Activated CD8-positive, alpha-beta T cell treated with anti-CD3 and anti-CD28 coated beads, Interleukin-2, amount 10 ng/mL, durations not matched to agents 7 days and 5 days (primary cell): Measurements from ENCODE around the gene ACAD9. TPM values are rescaled to one million over a fixed set of nuclear protein-coding genes. Genes with fewer than 3 reads are reported as not detected.
"Not testable (repeated sequence)": the region's sequence is repeated elsewhere in the genome, so short reads cannot be mapped to it uniquely, and the experiment has no call there.

Source experiments
- ATAC-seq: fragments of 150-1000 bp; cut with Tn5 transposase; one replicate; pipeline ENCODE4 v1.10.0; 2021; ENCODE audit warnings: moderate library complexity
- CTCF ChIA-PET: fragments of 350-600 bp; sonication (Branson Sonifier 250); formaldehyde crosslinking; loops from one replicate; lab custom pipeline; 2021; ENCODE audit warnings: antibody characterized with exemption; lab: Charles Lee
- POLR2A ChIA-PET: fragments of 350-600 bp; sonication (Branson Sonifier 250); formaldehyde crosslinking; loops from one replicate; lab custom pipeline; 2021; ENCODE audit warnings: antibody characterized with exemption; lab: Charles Lee
- DNase-seq: peaks from one replicate; pipeline ENCODE4 v3.0.0-alpha.2; 2020
- H3K27ac Mint-ChIP-seq: one replicate; pipeline ENCODE4 v1.8.0; 2021; ENCODE audit warnings: mild to moderate bottlenecking, mixed read lengths
- H3K27me3 Mint-ChIP-seq: one replicate; pipeline ENCODE4 v1.8.0; 2021; ENCODE audit warnings: low read depth, mixed read lengths
- H3K36me3 Mint-ChIP-seq: one replicate; pipeline ENCODE4 v1.8.0; 2021; ENCODE audit warnings: low read depth, mixed read lengths
- H3K4me1 Mint-ChIP-seq: one replicate; pipeline ENCODE4 v1.8.0; 2021; ENCODE audit warnings: low read depth, mixed read lengths
- H3K4me3 Mint-ChIP-seq: one replicate; pipeline ENCODE4 v1.8.0; 2021; ENCODE audit warnings: mild to moderate bottlenecking, mixed read lengths
- H3K9me3 Mint-ChIP-seq: one replicate; pipeline ENCODE4 v1.8.0; 2022; ENCODE audit warnings: mixed read lengths; ENCODE audit not compliant: insufficient read depth
- total RNA-seq, 2 experiments: library from RNA; stranded (reverse); gene quantifications; one replicate each; pipeline ENCODE4 v1.2.3, GENCODE V29; 2021

Gene ACAD9
- 10 to 100 TPM; 61.3 to 68.3 TPM for total RNA-seq

DNA sequence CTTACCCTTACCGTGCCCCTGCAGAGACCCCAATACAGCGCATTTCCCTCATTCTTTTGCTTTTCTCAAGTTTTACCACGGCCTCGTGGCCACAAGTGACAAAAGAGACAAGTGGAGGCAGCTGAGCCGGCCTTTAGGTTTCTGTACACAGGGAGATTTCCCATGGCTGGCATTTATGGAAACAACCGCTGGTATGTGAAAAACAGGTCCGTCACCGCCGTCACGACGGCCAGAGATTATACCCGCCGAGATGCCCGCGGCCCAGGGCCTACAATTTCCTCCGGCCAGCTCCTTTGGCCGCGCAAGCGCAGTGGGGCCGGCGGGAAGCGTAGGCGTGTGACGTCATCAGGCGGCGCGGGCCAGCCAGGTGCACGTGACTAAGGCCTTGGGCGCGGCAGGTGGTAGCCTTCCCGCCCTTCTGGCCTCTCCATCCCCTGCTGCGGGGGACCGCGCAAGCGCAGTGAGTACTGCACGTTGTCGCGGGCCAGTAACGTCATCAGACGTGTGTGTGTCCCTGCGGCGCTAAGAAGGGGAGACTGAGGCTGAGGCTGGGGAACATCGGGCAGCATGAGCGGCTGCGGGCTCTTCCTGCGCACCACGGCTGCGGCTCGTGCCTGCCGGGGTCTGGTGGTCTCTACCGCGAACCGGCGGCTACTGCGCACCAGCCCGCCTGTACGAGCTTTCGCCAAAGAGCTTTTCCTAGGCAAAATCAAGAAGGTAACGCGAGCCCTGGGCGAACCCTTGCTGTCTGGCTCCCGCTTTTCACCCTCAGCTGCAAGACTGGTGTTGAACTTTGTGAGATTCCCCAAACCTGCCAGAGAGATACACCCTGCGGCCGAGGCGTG, at the start of gene ACAD9:
Gene ACAD9, plus strand, starts transcription at position 496 of the 845 bp plus-strand sequence. Its CDS starts 72 bp downstream, at position 568.
- peak within 1 kb of the TSS; percentile 90 for H3K27ac Mint-ChIP-seq
- H3K36me3 Mint-ChIP-seq: peaks cover 18% of the 10 kb centered on the region
- H3K9me3 Mint-ChIP-seq: no peaks in the 10 kb centered on the region
- peaks cover 57% of the 10 kb centered on the region for H3K4me1 Mint-ChIP-seq
- peak within 1 kb of the TSS; percentile 83 for H3K4me3 Mint-ChIP-seq
- CTCF ChIA-PET: interaction anchor here (0.5 to 7.0 kb wide), 18 partner anchors 9 to 438 kb away, joined by 3 to 75 read pairs (median 6); partner anchors contain the start of gene RAB43
- DNase-seq (peak; percentile 97), ATAC-seq (peak; percentile 96)
- POLR2A ChIA-PET: interaction anchor here (0.6 to 3.0 kb wide), 17 partner anchors 9 to 437 kb away, joined by 3 to 15 read pairs (median 4); partner anchors contain the start of gene RPN1
- peaks cover 4% of the 10 kb centered on the region for H3K27me3 Mint-ChIP-seq

DNA sequence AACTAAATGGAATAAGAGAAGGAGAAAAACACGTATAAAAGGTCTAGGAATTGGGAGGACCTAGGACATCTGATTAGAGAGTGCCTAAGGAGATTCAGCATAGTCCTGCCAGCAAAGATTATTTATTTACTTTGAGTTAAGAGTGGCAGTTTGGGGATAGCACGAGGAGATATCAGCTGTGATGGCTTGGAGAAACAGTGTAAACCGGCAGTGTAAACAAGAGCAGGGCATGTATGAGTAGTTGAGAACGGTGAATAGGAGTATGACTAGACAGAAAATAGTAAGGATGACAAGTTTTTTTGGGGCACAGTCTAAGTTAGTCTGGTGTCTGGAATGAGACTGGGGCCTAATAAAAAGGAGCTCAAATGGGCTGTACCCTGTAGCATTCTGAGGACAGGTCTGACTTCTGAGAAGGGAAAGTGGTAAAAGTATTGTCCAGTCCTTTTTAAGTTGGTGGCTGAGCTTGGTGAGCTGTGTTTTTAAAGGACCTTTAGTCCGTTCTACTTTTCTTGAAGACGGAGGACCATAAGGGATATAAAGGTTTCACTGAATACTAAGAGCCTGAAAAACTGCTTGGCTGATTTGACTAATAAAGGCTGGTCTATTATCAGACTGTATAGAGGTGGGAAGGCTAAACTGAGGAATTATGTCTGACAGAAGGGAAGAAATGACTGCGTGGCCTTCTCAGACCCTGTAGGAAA, 49.3 kb upstream of the ACAD9 start:
- DNase-seq, ATAC-seq, H3K4me1 Mint-ChIP-seq, H3K4me3 Mint-ChIP-seq, H3K27ac Mint-ChIP-seq, H3K36me3 Mint-ChIP-seq, H3K27me3 Mint-ChIP-seq, POLR2A ChIA-PET, CTCF ChIA-PET, H3K9me3 Mint-ChIP-seq: not testable (repeated sequence)

GRCh38 chr3:128830762-128831161, 48.7 kb upstream of the ACAD9 start:
- ATAC-seq, POLR2A ChIA-PET, H3K36me3 Mint-ChIP-seq, DNase-seq, CTCF ChIA-PET, H3K4me1 Mint-ChIP-seq, H3K27ac Mint-ChIP-seq, H3K4me3 Mint-ChIP-seq, H3K9me3 Mint-ChIP-seq, H3K27me3 Mint-ChIP-seq: not testable (repeated sequence)

DNA sequence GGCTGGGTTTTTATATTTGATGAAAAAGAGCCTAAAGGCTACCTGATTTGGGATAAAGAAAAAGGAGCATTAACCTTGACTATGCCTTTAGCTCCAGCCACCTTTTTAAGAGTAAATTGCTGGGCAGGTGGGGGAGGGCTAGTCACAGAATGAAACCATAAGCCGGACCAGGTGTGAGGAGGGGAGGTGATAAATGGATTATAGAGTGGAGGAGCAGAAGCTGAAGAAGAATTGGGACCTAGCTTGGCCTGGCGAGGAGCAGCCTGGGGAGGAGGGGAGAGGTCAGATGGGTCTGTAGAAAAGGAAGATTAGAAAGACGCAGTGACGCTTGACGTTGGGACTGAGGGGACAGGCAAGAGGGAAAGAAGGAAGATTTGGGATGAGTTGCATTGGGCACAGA, 46.4 kb upstream of the ACAD9 start:
- ATAC-seq, H3K27me3 Mint-ChIP-seq, H3K36me3 Mint-ChIP-seq, POLR2A ChIA-PET, DNase-seq, H3K4me1 Mint-ChIP-seq, CTCF ChIA-PET, H3K27ac Mint-ChIP-seq, H3K9me3 Mint-ChIP-seq, H3K4me3 Mint-ChIP-seq: not testable (repeated sequence)

- ChIA-PET CTCF (interaction anchor here (1.0 kb wide), 1 partner anchor 10 kb away, joined by 3 read pairs; no protein-coding TSS in a partner anchor), POLR2A (no interaction called here)
- no peaks in the 10 kb centered on the region for H3K27me3 Mint-ChIP-seq
- ATAC-seq: no peak
- H3K4me1 Mint-ChIP-seq: no peaks in the 10 kb centered on the region
- H3K36me3 Mint-ChIP-seq: no peaks in the 10 kb centered on the region
- no peaks in the 10 kb centered on the region for H3K9me3 Mint-ChIP-seq
- H3K4me3 Mint-ChIP-seq: no peak overlapping the region
- DNase-seq: no peak
- no peak overlapping the region for H3K27ac Mint-ChIP-seq
Measured at GRCh38 chr3:128835096-128835495, 44.3 kb upstream of the ACAD9 start.

DNA sequence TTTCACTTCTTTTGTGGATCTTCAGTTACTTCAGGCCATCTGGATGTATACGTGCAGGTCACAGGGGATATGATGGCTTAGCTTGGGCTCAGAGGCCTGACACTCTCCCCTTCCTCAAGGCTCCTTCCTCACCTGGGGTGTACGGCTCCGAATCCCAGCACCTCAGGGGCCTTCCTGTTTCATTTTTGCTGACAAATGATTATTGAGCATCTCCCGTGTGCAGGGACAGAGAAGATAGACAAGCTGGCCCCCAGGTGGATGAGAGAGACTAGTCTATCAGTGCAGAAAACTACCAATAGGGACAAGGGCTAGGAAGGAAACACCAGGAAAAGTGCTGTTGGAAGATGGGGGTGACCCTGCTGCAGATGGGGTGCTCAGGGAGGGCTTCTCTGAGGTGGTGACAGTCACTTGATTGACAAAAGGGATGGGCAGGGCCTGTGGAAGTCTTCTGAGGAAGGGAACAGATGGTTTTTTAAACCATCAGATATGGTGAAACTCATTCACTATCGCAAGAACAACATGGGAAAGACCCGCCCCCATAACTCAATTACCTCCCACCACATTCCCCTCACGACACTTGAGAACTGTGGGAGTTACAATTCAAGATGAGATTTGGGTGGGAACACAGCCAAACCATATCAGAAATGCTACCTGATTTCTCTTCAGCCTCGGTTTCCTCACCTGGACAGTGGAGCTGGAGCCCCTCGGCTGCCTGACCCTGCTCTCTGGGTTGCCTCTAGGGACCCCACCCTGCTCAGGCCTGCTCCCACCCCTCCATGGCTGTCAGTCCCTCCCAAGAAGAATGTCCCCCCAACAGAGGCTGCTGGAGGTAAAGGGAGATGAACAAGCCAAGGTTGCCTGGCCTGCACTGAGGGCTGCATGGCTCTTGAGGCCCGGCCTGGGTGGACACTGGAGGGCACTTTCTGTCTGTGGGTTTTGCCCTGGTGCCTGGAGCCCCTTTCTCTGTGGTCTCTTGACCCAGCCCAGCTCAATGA, 37.2 kb upstream of the ACAD9 start:
- Mint-ChIP-seq H3K36me3 (no peaks in the 10 kb centered on the region), H3K4me3 (no peak overlapping the region), H3K27me3 (no peaks in the 10 kb centered on the region), H3K9me3 (no peaks in the 10 kb centered on the region), H3K4me1 (peaks cover 19% of the 10 kb centered on the region), H3K27ac (no peak overlapping the region)
- POLR2A ChIA-PET: interaction anchor here (0.6 kb wide), 1 partner anchor 198 kb away, joined by 3 read pairs; no protein-coding TSS in a partner anchor
- no peak for DNase-seq
- ATAC-seq: no peak
- CTCF ChIA-PET: no interaction called here

DNA sequence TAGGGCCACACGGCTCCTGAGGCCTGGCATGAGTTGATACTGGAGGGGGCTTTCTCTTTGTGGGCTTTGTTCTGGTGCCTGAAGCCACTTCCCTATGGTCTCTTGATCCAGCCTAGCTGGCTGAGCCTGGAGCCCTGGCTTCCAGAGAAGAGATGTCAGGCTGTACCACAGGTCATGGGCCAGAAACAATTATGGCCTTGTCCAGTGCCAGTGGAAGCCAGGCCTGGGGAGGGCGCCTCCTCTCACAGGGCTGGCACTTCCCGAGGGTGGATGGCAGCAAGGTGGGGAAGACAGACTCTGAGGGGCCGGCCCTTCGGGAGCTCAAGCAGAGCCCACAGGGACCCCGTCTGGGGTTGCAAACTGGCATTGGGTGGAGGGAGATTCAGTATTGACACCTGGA, 34.9 kb upstream of the ACAD9 start:
- Mint-ChIP-seq H3K4me1 (peaks cover 19% of the 10 kb centered on the region), H3K27me3 (no peaks in the 10 kb centered on the region), H3K36me3 (no peaks in the 10 kb centered on the region), H3K4me3 (no peak overlapping the region), H3K9me3 (no peaks in the 10 kb centered on the region), H3K27ac (no peak overlapping the region)
- DNase-seq (no peak), ATAC-seq (no peak)
- POLR2A ChIA-PET: no interaction called here
- CTCF ChIA-PET: interaction anchor here (2.3 to 3.6 kb wide), 4 partner anchors 34 to 163 kb away, joined by 13 to 35 read pairs (median 20); partner anchors contain the start of gene ACAD9

DNA sequence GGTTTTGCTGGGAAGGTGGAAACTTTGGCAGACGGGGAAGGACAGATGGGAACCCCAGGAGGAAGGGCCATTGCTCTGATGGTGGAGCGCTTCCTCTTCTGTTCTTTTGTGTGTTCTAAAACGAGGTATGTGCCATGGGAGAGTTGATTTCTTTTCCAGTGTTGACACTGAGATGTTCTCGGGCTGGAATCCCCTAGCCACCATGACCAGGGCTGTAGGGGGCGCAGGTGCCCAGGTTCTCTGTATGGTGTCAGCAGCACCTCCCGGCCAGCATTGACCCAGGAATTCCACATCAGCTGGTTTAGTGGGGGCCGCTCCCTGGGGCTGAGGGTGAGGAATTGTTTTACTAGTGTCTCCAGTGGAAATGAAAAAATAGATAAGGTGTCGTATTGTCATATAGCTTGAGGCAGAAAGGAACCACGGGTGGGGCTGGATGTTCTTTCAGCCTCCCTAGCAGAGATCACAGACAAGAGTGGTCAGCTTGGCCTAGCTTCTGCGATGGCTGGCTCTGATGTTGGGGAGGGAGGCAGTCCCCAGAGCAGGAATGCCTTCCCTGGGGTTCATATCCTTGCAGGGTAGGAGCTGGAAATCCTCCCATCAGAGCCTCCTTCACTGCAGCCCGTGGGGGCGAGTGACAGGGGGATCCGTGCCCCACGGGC, 34.2 kb upstream of the ACAD9 start:
- Mint-ChIP-seq H3K36me3 (no peaks in the 10 kb centered on the region), H3K4me3 (peak overlapping the region; percentile 68), H3K9me3 (no peaks in the 10 kb centered on the region), H3K27me3 (no peaks in the 10 kb centered on the region), H3K27ac (peak overlapping the region; percentile 2), H3K4me1 (peaks cover 19% of the 10 kb centered on the region)
- no peak for ATAC-seq
- POLR2A ChIA-PET: interaction anchor here (2.1 to 2.5 kb wide), 2 partner anchors 33 to 165 kb away, joined by 7 to 13 read pairs; partner anchors contain the start of gene ACAD9
- CTCF ChIA-PET: interaction anchor here (0.8 to 3.6 kb wide), 23 partner anchors 11 to 229 kb away, joined by 3 to 35 read pairs (median 5); partner anchors contain the start of genes ACAD9 and RAB7A
- no peak for DNase-seq

- H3K36me3 Mint-ChIP-seq: no peaks in the 10 kb centered on the region
- ATAC-seq: peak; percentile 84
- peak overlapping the region; percentile 82 for H3K27ac Mint-ChIP-seq
- DNase-seq: peak; percentile 82
- POLR2A ChIA-PET: interaction anchor here (1.7 to 2.5 kb wide), 3 partner anchors 33 to 165 kb away, joined by 6 to 13 read pairs (median 7); partner anchors contain the start of gene ACAD9
- CTCF ChIA-PET: interaction anchor here (0.7 to 3.6 kb wide), 25 partner anchors 10 to 230 kb away, joined by 3 to 35 read pairs (median 4); partner anchors contain the start of genes ACAD9 and RAB7A
- peaks cover 19% of the 10 kb centered on the region for H3K4me1 Mint-ChIP-seq
- no peaks in the 10 kb centered on the region for H3K9me3 Mint-ChIP-seq
- H3K4me3 Mint-ChIP-seq: peak overlapping the region; percentile 68
- no peaks in the 10 kb centered on the region for H3K27me3 Mint-ChIP-seq
Measured at GRCh38 chr3:128845778-128846485, 33.5 kb upstream of the ACAD9 start.

- Mint-ChIP-seq H3K27ac (peak overlapping the region; percentile 82), H3K27me3 (no peaks in the 10 kb centered on the region), H3K4me1 (peaks cover 19% of the 10 kb centered on the region), H3K36me3 (no peaks in the 10 kb centered on the region), H3K9me3 (no peaks in the 10 kb centered on the region), H3K4me3 (peak overlapping the region; percentile 68)
- ATAC-seq: peak; percentile 22
- DNase-seq: no peak
- CTCF ChIA-PET: interaction anchor here (0.7 to 3.6 kb wide), 20 partner anchors 10 to 230 kb away, joined by 3 to 35 read pairs (median 4); partner anchors contain the start of genes ACAD9 and RAB7A
- POLR2A ChIA-PET: interaction anchor here (1.7 to 2.5 kb wide), 3 partner anchors 32 to 166 kb away, joined by 6 to 13 read pairs (median 7); partner anchors contain the start of gene ACAD9
Measured at GRCh38 chr3:128846486-128846891, 32.9 kb upstream of the ACAD9 start.
